H1 (cell line): ENCODE results near the gene TLE1. TPM values are rescaled to one million over a fixed set of nuclear protein-coding genes. Genes with fewer than 3 reads are reported as not detected.

Experiments used
- CTCF ChIA-PET: fragments of 300-600 bp; sonication (Branson Sonifier 250); formaldehyde crosslinking; loops from one replicate; lab custom pipeline; 2021; ENCODE audit not compliant: partially characterized antibody; lab: Charles Lee
- POLR2A ChIA-PET: fragments of 300-600 bp; sonication (Branson Sonifier 250); formaldehyde crosslinking; loops from one replicate; lab custom pipeline; 2021; ENCODE audit warnings: inconsistent platforms; ENCODE audit not compliant: partially characterized antibody; lab: Charles Lee
- DNase-seq, 2 experiments: peaks; one replicate each; pipeline versions ENCODE4 v3.0.0 to v3.0.0-alpha.2; 2010 to 2022; ENCODE audit warnings: low spot score in 2 of 2, low read depth in 1 of 2, mixed read lengths in 1 of 2
- FAIRE-seq: peaks from 2 replicates; lab custom pipeline; 2011; peaks lifted over from hg19 to GRCh38; lab: Jason Lieb, UNC
- H2AFZ ChIP-seq: 2 replicates; pipeline ENCODE4 v1.8.1; 2012; ENCODE audit warnings: low read length, inconsistent platforms
- H2AK5ac ChIP-seq: 2 replicates; pipeline ENCODE4 v1.6.1; 2013; ENCODE audit warnings: low read depth, low read length
- H2BK120ac ChIP-seq: replicated peaks from 2 replicates; pipeline ENCODE3; 2013; ENCODE audit warnings: low read depth, low read length, inconsistent platforms
- H2BK12ac ChIP-seq: 2 replicates; pipeline ENCODE4 v1.6.1; 2013; ENCODE audit warnings: low read depth, low read length
- H2BK15ac ChIP-seq: 2 replicates; pipeline ENCODE4 v1.6.1; 2013; ENCODE audit warnings: low read length
- H2BK20ac ChIP-seq: 2 replicates; pipeline ENCODE4 v1.6.1; 2013; ENCODE audit warnings: low read length
- H2BK5ac ChIP-seq: 2 replicates; pipeline ENCODE4 v1.6.1; 2013; ENCODE audit warnings: low read depth, low read length
- H3K14ac ChIP-seq: 2 replicates; pipeline ENCODE4 v1.6.1; 2013; ENCODE audit warnings: inconsistent platforms; ENCODE audit not compliant: insufficient read length
- H3K18ac ChIP-seq: 2 replicates; pipeline ENCODE4 v1.6.1; 2013; ENCODE audit warnings: low read length; ENCODE audit errors: extremely low read depth
- H3K23ac ChIP-seq: 2 replicates; pipeline ENCODE4 v1.6.1; 2013; ENCODE audit warnings: inconsistent platforms; ENCODE audit not compliant: insufficient read length
- H3K23me2 ChIP-seq: 2 replicates; pipeline ENCODE4 v1.6.1; 2013; ENCODE audit warnings: low read depth, low read length
- H3K27ac ChIP-seq: 2 replicates; pipeline ENCODE4 v1.6.1; 2011; ENCODE audit warnings: low read depth, low read length, inconsistent platforms
- H3K27me3 ChIP-seq, 4 experiments: replicated peaks in 1 of 4; 1 replicate in 1 of 4; 2 replicates in 3 of 4; pipeline versions ENCODE4 v1.6.1 to v1.8.1; 2011 to 2013; ENCODE audit warnings: low read length in 3 of 4, mild to moderate bottlenecking in 3 of 4, inconsistent platforms in 2 of 4, mixed read lengths in 2 of 4, moderate library complexity in 1 of 4; ENCODE audit not compliant: control insufficient read depth in 3 of 4, insufficient read depth in 3 of 4; ENCODE audit errors: extremely low read depth in 1 of 4
- H3K36me3 ChIP-seq, 4 experiments: 2 replicates each; pipeline versions ENCODE4 v1.6.1 to v1.8.1; 2011 to 2013; ENCODE audit warnings: mild to moderate bottlenecking in 4 of 4, low read length in 3 of 4, moderate library complexity in 2 of 4, control low read depth in 1 of 4, inconsistent platforms in 1 of 4; ENCODE audit not compliant: insufficient read depth in 4 of 4, control insufficient read depth in 2 of 4
- H3K4ac ChIP-seq: replicated peaks from 2 replicates; pipeline ENCODE3; 2013; ENCODE audit warnings: low read length, low read depth, mixed read lengths, inconsistent platforms; ENCODE audit not compliant: insufficient read length
- H3K4me1 ChIP-seq, 4 experiments: replicated peaks in 1 of 4; 1 replicate in 1 of 4; 2 replicates in 3 of 4; pipeline versions ENCODE4 v1.6.1 to v1.8.1; 2011 to 2013; ENCODE audit warnings: low read length in 3 of 4, inconsistent platforms in 2 of 4, mixed read lengths in 1 of 4; ENCODE audit not compliant: insufficient read depth in 4 of 4, control insufficient read depth in 3 of 4
- H3K4me2 ChIP-seq, 2 experiments: 2 replicates each; pipeline versions ENCODE4 v1.6.1 to v1.8.1; 2011 to 2013; ENCODE audit warnings: low read depth in 2 of 2, low read length in 2 of 2, control low read depth in 1 of 2, inconsistent platforms in 1 of 2, mild to moderate bottlenecking in 1 of 2; ENCODE audit not compliant: insufficient read depth in 1 of 2
- H3K4me3 ChIP-seq, 4 experiments: fragments of 200-600, 300-600 bp in 1 of 4; sonication (generic), shearing (Covaris generic), sonication (Bioruptor Twin) in 1 of 4; 2 replicates each; pipeline versions ENCODE4 v1.5.1 to v1.8.1; 2011 to 2016; ENCODE audit warnings: low read length in 4 of 4, low read depth in 3 of 4, control low read depth in 2 of 4, inconsistent platforms in 2 of 4, mild to moderate bottlenecking in 2 of 4, mixed read lengths in 1 of 4, moderate library complexity in 1 of 4; ENCODE audit not compliant: insufficient read depth in 2 of 4; ENCODE audit errors: extremely low read depth in 1 of 4
- H3K56ac ChIP-seq: replicated peaks from 2 replicates; pipeline ENCODE3; 2013; ENCODE audit warnings: low read depth, mild to moderate bottlenecking, mixed read lengths, low read length, inconsistent platforms; ENCODE audit not compliant: insufficient read length
- H3K79me1 ChIP-seq: 2 replicates; pipeline ENCODE4 v1.6.1; 2013; ENCODE audit warnings: low read depth, low read length, control low read depth
- H3K79me2 ChIP-seq, 2 experiments: 2 replicates each; pipeline versions ENCODE4 v1.6.1 to v1.8.1; 2012 to 2013; ENCODE audit warnings: low read length in 2 of 2, mild to moderate bottlenecking in 2 of 2, inconsistent platforms in 1 of 2; ENCODE audit not compliant: insufficient read depth in 2 of 2, control insufficient read depth in 1 of 2
- H3K9ac ChIP-seq, 4 experiments: replicated peaks in 1 of 4; 1 replicate in 1 of 4; 2 replicates in 3 of 4; pipeline versions ENCODE4 v1.6.1 to v1.8.1; 2011 to 2013; ENCODE audit warnings: low read depth in 3 of 4, low read length in 3 of 4, control low read depth in 2 of 4, mild to moderate bottlenecking in 2 of 4, moderate library complexity in 2 of 4, inconsistent platforms in 1 of 4; ENCODE audit errors: extremely low read depth in 1 of 4
- H3K9me3 ChIP-seq, 2 experiments: 2 replicates each; pipeline versions ENCODE4 v1.6.1 to v1.8.1; 2012 to 2013; ENCODE audit warnings: mild to moderate bottlenecking in 2 of 2, moderate library complexity in 2 of 2, control low read depth in 1 of 2, inconsistent platforms in 1 of 2, low read depth in 1 of 2, low read length in 1 of 2, mixed read lengths in 1 of 2; ENCODE audit not compliant: insufficient read depth in 2 of 2
- H4K20me1 ChIP-seq, 2 experiments: replicated peaks in 1 of 2; 2 replicates each; pipeline versions ENCODE3 to v1.8.1; 2011 to 2013; ENCODE audit warnings: inconsistent platforms in 2 of 2, low read length in 2 of 2, mild to moderate bottlenecking in 1 of 2; ENCODE audit not compliant: insufficient read depth in 2 of 2, control insufficient read depth in 1 of 2
- H4K5ac ChIP-seq: 2 replicates; pipeline ENCODE4 v1.6.1; 2013; ENCODE audit warnings: low read length, low read depth, mixed read lengths, inconsistent platforms; ENCODE audit not compliant: insufficient read length
- H4K8ac ChIP-seq: 2 replicates; pipeline ENCODE4 v1.8.0; 2013; ENCODE audit warnings: mild to moderate bottlenecking, moderate library complexity, low read length, inconsistent platforms; ENCODE audit not compliant: insufficient read depth; ENCODE audit errors: extremely low read depth
- H4K91ac ChIP-seq: replicated peaks from 2 replicates; pipeline ENCODE3; 2013; ENCODE audit warnings: low read length, mixed read lengths, inconsistent platforms; ENCODE audit not compliant: insufficient read length
- ATF3 ChIP-seq: IDR thresholded peaks from 2 replicates; pipeline ENCODE4 v1.6.1; 2011; ENCODE audit warnings: low read depth, mild to moderate bottlenecking, low read length; ENCODE audit not compliant: insufficient read depth
- CBX8 ChIP-seq: fragments of 300-800, 300-1000 bp; sonication (generic); IDR thresholded peaks from 2 replicates; pipeline ENCODE4 v1.7.1; 2016; ENCODE audit warnings: low read depth, low read length, borderline replicate concordance
- CHD2 ChIP-seq: IDR thresholded peaks from 2 replicates; pipeline ENCODE4 v1.6.1; 2012; ENCODE audit warnings: low read length, improper control_type of control experiment
- CTBP2 ChIP-seq: IDR thresholded peaks from 2 replicates; pipeline ENCODE4 v1.7.0; 2011; ENCODE audit warnings: borderline replicate concordance, mild to moderate bottlenecking, moderate library complexity, mixed read lengths, low read length; ENCODE audit not compliant: insufficient read depth, insufficient read length
- FOSL1 ChIP-seq: IDR thresholded peaks from 2 replicates; pipeline ENCODE4 v1.6.1; 2011; ENCODE audit warnings: mild to moderate bottlenecking, low read depth, low read length, moderate library complexity; ENCODE audit not compliant: insufficient read depth
- KDM1A ChIP-seq: fragments of 200-600, 300-600 bp; sonication (generic); IDR thresholded peaks from 2 replicates; pipeline ENCODE4 v1.7.1; 2016; ENCODE audit warnings: mild to moderate bottlenecking, low read length, borderline replicate concordance
- POLR2A ChIP-seq, 2 experiments: IDR thresholded peaks; 1 replicate in 1 of 2; 2 replicates in 1 of 2; pipeline ENCODE4 v1.6.1; 2011; ENCODE audit warnings: low read depth in 2 of 2, low read length in 2 of 2, mild to moderate bottlenecking in 2 of 2; ENCODE audit errors: control extremely low read depth in 1 of 2
- RNF2 ChIP-seq: fragments of 200-900, 300-1000 bp; sonication (generic); IDR thresholded peaks from 2 replicates; pipeline ENCODE4 v1.7.1; 2016; ENCODE audit warnings: borderline replicate concordance, low read depth, mild to moderate bottlenecking, antibody characterized with exemption, low read length; ENCODE audit not compliant: poor library complexity, severe bottlenecking; ENCODE audit errors: missing control alignments
- RXRA ChIP-seq: IDR thresholded peaks from 2 replicates; pipeline ENCODE4 v1.6.1; 2011; ENCODE audit warnings: low read depth, mild to moderate bottlenecking, low read length, moderate library complexity; ENCODE audit not compliant: insufficient read depth
- SP1 ChIP-seq: IDR thresholded peaks from 2 replicates; pipeline ENCODE4 v1.6.1; 2011; ENCODE audit warnings: low read depth, low read length
- WGBS, 2 experiments: shearing (Covaris generic) in 1 of 2; methylation state at CpG; one replicate each; pipeline versions ENCODE4 v1.1.6 to v1.1.7; 2013 to 2015; ENCODE audit warnings: low lambda C conversion rate in 2 of 2, mixed read lengths in 2 of 2, inconsistent platforms in 1 of 2, low coverage in 1 of 2, missing lambda C conversion rate in 1 of 2; ENCODE audit not compliant: insufficient replicate concordance in 2 of 2, insufficient coverage in 1 of 2, insufficient read length in 1 of 2; ENCODE audit errors: extremely low coverage in 1 of 2, missing lambda C conversion rate in 1 of 2; 5-methylcytosine and 5-hydroxymethylcytosine counted together
- polyA plus RNA-seq, 7 experiments: library from polyadenylated mRNA; depleted of rRNA in 3 of 7; stranded (reverse) in 5 of 7; unstranded in 2 of 7; fragments of >200 nt in 5 of 7; fragments of 200-250 nt in 2 of 7; gene quantifications; 1 replicate in 5 of 7; 2 replicates in 1 of 7; 4 replicates in 1 of 7; pipeline versions ENCODE4 v1.2.1 to v1.2.3, GENCODE V29; 2011 to 2013; ENCODE audit warnings: missing spikeins in 2 of 7, mixed read lengths in 2 of 7
- total RNA-seq: library from RNA; stranded (reverse); fragmentation: NEBNext Ultra II Directional; extraction: Animal tissue kit (Norgen Biotek cat#: 25700); gene quantifications from 2 replicates; pipeline ENCODE4 v1.2.1, GENCODE V29; 2021
- TF ChIP-seq, protein P1 (sequence below): IDR thresholded peaks from 2 replicates; pipeline ENCODE4 v1.6.1; 2012; ENCODE audit warnings: low read length, inconsistent platforms

Gene TLE1
- total and polyA plus RNA-seq, 2 of the 8 experiments (the other 6 are each of a cell fraction or from before 2014, with no cell fraction given), result 81.8 to 91.6 TPM

DNA sequence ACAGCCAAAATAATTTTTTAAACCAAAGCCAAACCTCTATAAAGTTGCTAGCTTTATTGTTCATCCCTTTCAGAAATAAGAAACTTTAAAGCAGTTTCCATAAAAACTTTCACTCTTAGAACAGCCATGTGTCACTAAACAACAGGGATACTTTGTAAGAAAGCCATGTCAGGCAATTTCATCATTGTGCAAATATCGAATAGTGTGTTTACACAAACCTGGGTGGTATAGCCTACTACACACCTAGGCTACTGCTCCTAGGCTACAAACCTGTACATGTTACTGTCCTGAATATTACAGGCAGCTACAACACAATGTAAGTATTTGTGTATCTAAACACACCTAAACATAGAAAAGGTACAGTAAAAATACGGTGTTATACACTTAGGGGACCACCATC is 59.9 kb downstream of the TLE1 start:
- Histone ChIP-seq H3K14ac (no peak overlapping the region), H3K56ac (no peak overlapping the region), H3K79me2 (peaks cover 0 to 42% of the 10 kb centered on the region in 2 experiments; a peak in 2 of 4 replicates), H2BK12ac (no peak overlapping the region), H3K4me2 (no peak overlapping the region), H2BK5ac (no peak overlapping the region), H3K9ac (no peak overlapping the region), H3K23ac (no peak overlapping the region), H3K4ac (no peak overlapping the region), H3K36me3 (peaks cover 4 to 30% (median 11%) of the 10 kb centered on the region in 4 experiments; a peak in 7 of 8 replicates), H3K27ac (no peak overlapping the region), H3K23me2 (no peaks in the 10 kb centered on the region), H3K4me3 (no peak overlapping the region), H3K27me3 (no peaks in the 10 kb centered on the region), H3K18ac (no peak overlapping the region), H4K8ac (no peak overlapping the region), H2BK20ac (no peak overlapping the region), H3K4me1 (peaks cover 0 to 6% (median 0%) of the 10 kb centered on the region in 4 experiments; a peak in 3 of 7 replicates), H4K20me1 (peaks cover 2 to 8% of the 10 kb centered on the region in 2 experiments), H2BK120ac (no peak overlapping the region), H4K5ac (no peak overlapping the region), H2AK5ac (no peak overlapping the region), H3K79me1 (peaks cover 5% of the 10 kb centered on the region), H3K9me3 (no peaks in the 10 kb centered on the region), H2BK15ac (no peak overlapping the region), H2AFZ (no peak overlapping the region), H4K91ac (no peak overlapping the region)
- no peak for DNase-seq
- CTCF ChIA-PET, result interaction anchor here (1.3 kb wide), 1 partner anchor 10 kb away, joined by 3 read pairs; no protein-coding TSS in a partner anchor
- no peak for FAIRE-seq
- POLR2A ChIA-PET, result interaction anchor here (0.9 kb wide), 1 partner anchor 38 kb away, joined by 3 read pairs; no protein-coding TSS in a partner anchor
- 91% methylated on average over 2 of the region's 2 CpGs; no CpG with 5 or more reads in 1 of the 2 experiments for WGBS, 2 experiments
- TF ChIP-seq KDM1A, result no peak
- no peak for TF ChIP-seq CBX8
- no peak for TF ChIP-seq CTBP2
- TF ChIP-seq, protein P1, sequence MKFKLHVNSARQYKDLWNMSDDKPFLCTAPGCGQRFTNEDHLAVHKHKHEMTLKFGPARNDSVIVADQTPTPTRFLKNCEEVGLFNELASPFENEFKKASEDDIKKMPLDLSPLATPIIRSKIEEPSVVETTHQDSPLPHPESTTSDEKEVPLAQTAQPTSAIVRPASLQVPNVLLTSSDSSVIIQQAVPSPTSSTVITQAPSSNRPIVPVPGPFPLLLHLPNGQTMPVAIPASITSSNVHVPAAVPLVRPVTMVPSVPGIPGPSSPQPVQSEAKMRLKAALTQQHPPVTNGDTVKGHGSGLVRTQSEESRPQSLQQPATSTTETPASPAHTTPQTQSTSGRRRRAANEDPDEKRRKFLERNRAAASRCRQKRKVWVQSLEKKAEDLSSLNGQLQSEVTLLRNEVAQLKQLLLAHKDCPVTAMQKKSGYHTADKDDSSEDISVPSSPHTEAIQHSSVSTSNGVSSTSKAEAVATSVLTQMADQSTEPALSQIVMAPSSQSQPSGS, result no peak
- no peak for TF ChIP-seq RXRA
- TF ChIP-seq CHD2, result no peak
- TF ChIP-seq SP1, result no peak
- no peak for TF ChIP-seq ATF3
- no peak for TF ChIP-seq RNF2
- TF ChIP-seq POLR2A (IDR thresholded peaks at IDR 0.05; ENCODE audit: control extremely low read depth in 1 of 2, low read depth in 2 of 2, low read length in 2 of 2), result no peak
- TF ChIP-seq FOSL1, result no peak
